HEK293 (cell line): ENCODE measurements around the gene PNPLA3.

ENCODE experiments used
- CTCF ChIA-PET: fragments of 350-600 bp; formaldehyde crosslinking; extraction: SDS; loops from one replicate; lab custom pipeline; 2021; ENCODE audit warnings: antibody characterized with exemption; lab: Yijun Ruan, JAX
- POLR2A ChIA-PET: fragments of 300-600 bp; formaldehyde crosslinking; extraction: SDS; loops from one replicate; lab custom pipeline; 2020; ENCODE audit warnings: antibody characterized with exemption, inconsistent platforms; lab: Yijun Ruan, JAX
- H3K27ac ChIP-seq: fragments of 200-500 bp; sonication (Bioruptor generic); 2 replicates; pipeline ENCODE4 v1.5.1; 2014; ENCODE audit warnings: low read depth, low read length, control low read depth, inconsistent platforms; ENCODE audit errors: extremely low read depth
- H3K36me3 ChIP-seq, 2 experiments: fragments of 200-500 bp in 1 of 2; sonication (Bioruptor generic) in 1 of 2; 1 replicate in 1 of 2; 2 replicates in 1 of 2; pipeline ENCODE4 v1.5.1; 2014 to 2017; ENCODE audit warnings: inconsistent platforms in 2 of 2, low read length in 2 of 2; ENCODE audit not compliant: control insufficient read depth in 2 of 2, insufficient read depth in 1 of 2
- H3K4me1 ChIP-seq: fragments of 200-500 bp; sonication (Bioruptor generic); 2 replicates; pipeline ENCODE4 v1.5.1; 2014; ENCODE audit warnings: mild to moderate bottlenecking, low read length, inconsistent platforms; ENCODE audit not compliant: control insufficient read depth, insufficient read depth
- H3K4me3 ChIP-seq: 2 replicates; pipeline ENCODE4 v1.5.1; 2011; ENCODE audit warnings: low read depth, mild to moderate bottlenecking, control low read depth, low read length, moderate library complexity
- H3K9me3 ChIP-seq: fragments of 200-500 bp; sonication (Bioruptor generic); 2 replicates; pipeline ENCODE4 v1.5.1; 2014; ENCODE audit warnings: low read depth, low read length, inconsistent platforms; ENCODE audit not compliant: control insufficient read depth, insufficient read depth
- GLI4 ChIP-seq: fragments of 450-650 bp; formaldehyde crosslinking; IDR thresholded peaks from 2 replicates; pipeline ENCODE4 v1.5.1; 2016; ENCODE audit warnings: missing biosample characterization, missing genetic modification characterization
- HOXA7 ChIP-seq: sonication (generic); formaldehyde crosslinking; IDR thresholded peaks from 2 replicates; pipeline ENCODE4 v1.8.1; 2022; ENCODE audit warnings: missing genetic modification reagents, borderline replicate concordance
- SCRT1 ChIP-seq: fragments of 450-650 bp; formaldehyde crosslinking; IDR thresholded peaks from 2 replicates; pipeline ENCODE4 v1.5.1; 2016; ENCODE audit warnings: missing biosample characterization, missing genetic modification characterization, borderline replicate concordance
- ZBTB48 ChIP-seq: fragments of 450-650 bp; formaldehyde crosslinking; IDR thresholded peaks from 2 replicates; pipeline ENCODE4 v1.5.1; 2016; ENCODE audit warnings: missing biosample characterization, missing genetic modification characterization
- ZIC2 ChIP-seq: fragments of 450-650 bp; formaldehyde crosslinking; IDR thresholded peaks from 2 replicates; pipeline ENCODE4 v1.5.1; 2016; ENCODE audit warnings: missing biosample characterization, missing genetic modification characterization
- ZNF112 ChIP-seq: fragments of 450-650 bp; formaldehyde crosslinking; IDR thresholded peaks from 2 replicates; pipeline ENCODE4 v1.5.0; 2017; ENCODE audit warnings: missing biosample characterization, missing genetic modification characterization
- ZNF174 ChIP-seq: fragments of 450-650 bp; formaldehyde crosslinking; IDR thresholded peaks from 2 replicates; pipeline ENCODE4 v1.5.0; 2017; ENCODE audit warnings: missing biosample characterization, mild to moderate bottlenecking, missing genetic modification characterization
- ZNF239 ChIP-seq: fragments of 450-650 bp; formaldehyde crosslinking; IDR thresholded peaks from 2 replicates; pipeline ENCODE4 v1.5.1; 2016; ENCODE audit warnings: missing biosample characterization, missing genetic modification characterization
- ZNF335 ChIP-seq: fragments of 450-650 bp; formaldehyde crosslinking; conservative IDR thresholded peaks from 2 replicates; pipeline ENCODE4 v1.5.1; 2016; ENCODE audit warnings: missing biosample characterization, missing genetic modification characterization
- ZNF341 ChIP-seq: fragments of 450-650 bp; formaldehyde crosslinking; IDR thresholded peaks from 2 replicates; pipeline ENCODE4; 2016; ENCODE audit warnings: low read depth, missing biosample characterization, missing genetic modification characterization
- ZNF366 ChIP-seq: fragments of 450-650 bp; formaldehyde crosslinking; conservative IDR thresholded peaks from 2 replicates; pipeline ENCODE4 v1.5.1; 2016; ENCODE audit warnings: missing biosample characterization, missing genetic modification characterization
- ZNF426 ChIP-seq: fragments of 450-650 bp; formaldehyde crosslinking; IDR thresholded peaks from 2 replicates; pipeline ENCODE4 v1.5.1; 2017; ENCODE audit warnings: missing biosample characterization, missing genetic modification characterization, mild to moderate bottlenecking, inconsistent platforms, moderate library complexity
- ZNF510 ChIP-seq: fragments of 450-650 bp; formaldehyde crosslinking; IDR thresholded peaks from 2 replicates; pipeline ENCODE4 v1.5.1; 2018; ENCODE audit warnings: mild to moderate bottlenecking, missing genetic modification characterization, missing biosample characterization; ENCODE audit not compliant: insufficient replicate concordance
- ZNF555 ChIP-seq: fragments of 450-650 bp; formaldehyde crosslinking; conservative IDR thresholded peaks from 2 replicates; pipeline ENCODE4 v1.5.1; 2017; ENCODE audit warnings: missing biosample characterization, mild to moderate bottlenecking, missing genetic modification characterization, inconsistent platforms
- ZNF585B ChIP-seq: fragments of 450-650 bp; formaldehyde crosslinking; IDR thresholded peaks from 2 replicates; pipeline ENCODE4 v1.5.1; 2016; ENCODE audit warnings: missing biosample characterization, missing genetic modification characterization
- TF ChIP-seq, protein P1 (sequence below): fragments of 450-650 bp; formaldehyde crosslinking; IDR thresholded peaks from 2 replicates; pipeline ENCODE4 v1.5.1; 2017; ENCODE audit warnings: missing biosample characterization, missing genetic modification characterization
- TF ChIP-seq, protein P2 (sequence below): fragments of 450-650 bp; formaldehyde crosslinking; IDR thresholded peaks from 2 replicates; pipeline ENCODE4 v1.5.1; 2016; ENCODE audit warnings: missing biosample characterization, missing genetic modification characterization
- TF ChIP-seq, protein P3 (sequence below): fragments of 450-650 bp; formaldehyde crosslinking; IDR thresholded peaks from 2 replicates; pipeline ENCODE4 v1.5.1; 2016; ENCODE audit warnings: missing biosample characterization, missing genetic modification characterization
- TF ChIP-seq, protein P4 (sequence below): fragments of 450-650 bp; IDR thresholded peaks from 2 replicates; pipeline ENCODE4 v1.5.1; 2018; ENCODE audit warnings: missing biosample characterization, missing genetic modification characterization

The PNPLA3 gene

DNA sequence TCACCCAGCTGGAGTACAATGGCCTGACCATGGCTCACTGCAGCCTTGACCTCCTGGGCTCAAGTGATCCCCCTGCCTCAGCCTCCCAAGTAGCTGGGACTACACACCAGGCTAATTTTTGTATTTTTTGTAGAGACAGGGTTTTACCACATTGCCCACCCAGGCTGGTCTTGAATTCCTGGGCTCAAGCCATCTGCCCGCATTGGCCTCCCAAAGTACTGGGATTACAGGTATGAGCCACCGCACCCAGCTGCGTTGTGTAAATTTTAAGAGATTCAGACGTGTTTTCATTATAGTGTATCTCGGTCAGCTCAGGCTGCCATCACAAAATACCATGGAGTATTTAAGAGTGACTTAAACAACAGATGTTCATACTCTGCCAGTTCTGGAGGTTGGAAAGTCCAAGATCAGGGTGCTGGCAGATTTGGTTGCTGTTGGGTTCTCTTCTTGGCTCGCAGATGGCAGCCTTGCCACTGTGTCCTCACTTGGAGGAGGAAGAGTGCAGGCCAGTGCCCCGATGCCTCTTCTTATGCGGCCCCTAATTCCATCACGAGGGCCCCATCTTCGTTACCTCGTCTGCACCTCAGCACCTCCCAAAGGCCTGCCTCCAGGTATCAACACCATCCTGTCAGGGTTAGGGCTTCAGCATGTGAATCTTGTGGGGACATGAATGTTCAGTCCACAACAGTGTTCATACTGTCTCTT, 67.9 kb downstream of the PNPLA3 start (continued):
- TF ChIP-seq SCRT1 (tag by site-specific recombination) (no peak), ZNF555 (no peak), ZNF585B (tag by site-specific recombination) (no peak), ZIC2 (tag by site-specific recombination) (no peak), ZNF426 (tag by site-specific recombination) (no peak)
- TF ChIP-seq, protein P1, sequence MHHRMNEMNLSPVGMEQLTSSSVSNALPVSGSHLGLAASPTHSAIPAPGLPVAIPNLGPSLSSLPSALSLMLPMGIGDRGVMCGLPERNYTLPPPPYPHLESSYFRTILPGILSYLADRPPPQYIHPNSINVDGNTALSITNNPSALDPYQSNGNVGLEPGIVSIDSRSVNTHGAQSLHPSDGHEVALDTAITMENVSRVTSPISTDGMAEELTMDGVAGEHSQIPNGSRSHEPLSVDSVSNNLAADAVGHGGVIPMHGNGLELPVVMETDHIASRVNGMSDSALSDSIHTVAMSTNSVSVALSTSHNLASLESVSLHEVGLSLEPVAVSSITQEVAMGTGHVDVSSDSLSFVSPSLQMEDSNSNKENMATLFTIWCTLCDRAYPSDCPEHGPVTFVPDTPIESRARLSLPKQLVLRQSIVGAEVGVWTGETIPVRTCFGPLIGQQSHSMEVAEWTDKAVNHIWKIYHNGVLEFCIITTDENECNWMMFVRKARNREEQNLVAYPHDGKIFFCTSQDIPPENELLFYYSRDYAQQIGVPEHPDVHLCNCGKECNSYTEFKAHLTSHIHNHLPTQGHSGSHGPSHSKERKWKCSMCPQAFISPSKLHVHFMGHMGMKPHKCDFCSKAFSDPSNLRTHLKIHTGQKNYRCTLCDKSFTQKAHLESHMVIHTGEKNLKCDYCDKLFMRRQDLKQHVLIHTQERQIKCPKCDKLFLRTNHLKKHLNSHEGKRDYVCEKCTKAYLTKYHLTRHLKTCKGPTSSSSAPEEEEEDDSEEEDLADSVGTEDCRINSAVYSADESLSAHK = no peak
- TF ChIP-seq, all 188 proteins: peak for 0

DNA sequence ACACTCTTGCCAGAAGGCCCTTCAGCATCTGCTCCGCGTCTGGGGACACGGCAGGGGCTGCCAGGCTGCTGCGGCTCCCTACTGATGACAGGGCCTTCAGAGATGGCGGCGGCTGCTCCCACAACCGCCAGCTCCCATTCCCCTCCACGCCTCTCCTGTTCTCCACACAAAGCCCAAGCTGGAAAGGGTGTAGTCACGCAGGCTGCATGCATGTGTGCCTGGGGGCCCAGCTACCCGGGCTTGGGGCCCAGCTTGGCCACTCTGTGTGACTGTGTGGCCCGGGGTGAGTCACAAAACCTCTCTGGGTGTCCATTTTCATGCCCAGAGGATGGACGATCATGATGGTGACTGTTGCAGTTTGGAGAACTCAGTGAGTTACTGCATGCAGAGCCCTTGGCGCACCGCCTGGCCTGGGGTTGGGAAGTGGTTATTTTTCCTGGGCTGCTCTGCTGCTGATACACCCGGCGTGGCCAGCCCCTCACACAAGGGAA, 68.8 kb downstream of the PNPLA3 start:
- CTCF ChIA-PET = interaction anchor here (0.6 to 4.7 kb wide), 33 partner anchors 10 to 1140 kb away, joined by 3 to 120 read pairs (median 5); no protein-coding TSS in a partner anchor
- H3K27ac ChIP-seq = no peak overlapping the region
- POLR2A ChIA-PET = no interaction called here

More for the DNA sequence above, 68.8 kb downstream of the PNPLA3 start:
- peaks cover 30 to 94% of the 10 kb centered on the region in 2 experiments for H3K36me3 ChIP-seq
- no peaks in the 10 kb centered on the region for H3K4me1 ChIP-seq
- TF ChIP-seq ZNF366 (tag by site-specific recombination) (no peak), ZNF510 (tag by site-specific recombination) (no peak), ZNF239 (tag by site-specific recombination) (no peak), ZNF112 (tag by site-specific recombination) (no peak), GLI4 (tag by site-specific recombination) (no peak), ZNF341 (no peak), ZNF335 (no peak), ZBTB48 (tag by site-specific recombination) (no peak), HOXA7 (CRISPR knock-in tag) (no peak), ZNF174 (tag by site-specific recombination) (no peak)
- TF ChIP-seq, protein P2, sequence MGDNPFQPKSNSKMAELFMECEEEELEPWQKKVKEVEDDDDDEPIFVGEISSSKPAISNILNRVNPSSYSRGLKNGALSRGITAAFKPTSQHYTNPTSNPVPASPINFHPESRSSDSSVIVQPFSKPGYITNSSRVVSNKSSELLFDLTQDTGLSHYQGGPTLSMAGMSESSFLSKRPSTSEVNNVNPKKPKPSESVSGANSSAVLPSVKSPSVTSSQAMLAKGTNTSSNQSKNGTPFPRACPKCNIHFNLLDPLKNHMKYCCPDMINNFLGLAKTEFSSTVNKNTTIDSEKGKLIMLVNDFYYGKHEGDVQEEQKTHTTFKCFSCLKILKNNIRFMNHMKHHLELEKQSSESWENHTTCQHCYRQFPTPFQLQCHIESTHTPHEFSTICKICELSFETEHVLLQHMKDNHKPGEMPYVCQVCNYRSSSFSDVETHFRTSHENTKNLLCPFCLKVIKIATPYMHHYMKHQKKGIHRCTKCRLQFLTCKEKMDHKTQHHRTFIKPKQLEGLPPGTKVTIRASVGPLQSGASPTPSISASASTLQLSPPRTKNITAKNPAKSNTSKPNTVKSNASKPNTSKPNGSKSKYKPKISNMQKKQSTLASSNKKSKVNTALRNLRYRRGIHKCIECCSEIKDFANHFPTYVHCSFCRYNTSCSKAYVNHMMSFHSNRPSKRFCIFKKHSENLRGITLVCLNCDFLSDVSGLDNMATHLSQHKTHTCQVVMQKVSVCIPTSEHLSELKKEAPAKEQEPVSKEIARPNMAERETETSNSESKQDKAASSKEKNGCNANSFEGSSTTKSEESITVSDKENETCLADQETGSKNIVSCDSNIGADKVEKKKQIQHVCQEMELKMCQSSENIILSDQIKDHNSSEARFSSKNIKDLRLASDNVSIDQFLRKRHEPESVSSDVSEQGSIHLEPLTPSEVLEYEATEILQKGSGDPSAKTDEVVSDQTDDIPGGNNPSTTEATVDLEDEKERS (tag by site-specific recombination) = no peak
- TF ChIP-seq, protein P3, sequence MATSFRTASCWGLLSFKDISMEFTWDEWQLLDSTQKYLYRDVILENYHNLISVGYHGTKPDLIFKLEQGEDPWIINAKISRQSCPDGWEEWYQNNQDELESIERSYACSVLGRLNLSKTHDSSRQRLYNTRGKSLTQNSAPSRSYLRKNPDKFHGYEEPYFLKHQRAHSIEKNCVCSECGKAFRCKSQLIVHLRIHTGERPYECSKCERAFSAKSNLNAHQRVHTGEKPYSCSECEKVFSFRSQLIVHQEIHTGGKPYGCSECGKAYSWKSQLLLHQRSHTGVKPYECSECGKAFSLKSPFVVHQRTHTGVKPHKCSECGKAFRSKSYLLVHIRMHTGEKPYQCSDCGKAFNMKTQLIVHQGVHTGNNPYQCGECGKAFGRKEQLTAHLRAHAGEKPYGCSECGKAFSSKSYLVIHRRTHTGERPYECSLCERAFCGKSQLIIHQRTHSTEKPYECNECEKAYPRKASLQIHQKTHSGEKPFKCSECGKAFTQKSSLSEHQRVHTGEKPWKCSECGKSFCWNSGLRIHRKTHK (tag by site-specific recombination) = no peak
- TF ChIP-seq, protein P4, sequence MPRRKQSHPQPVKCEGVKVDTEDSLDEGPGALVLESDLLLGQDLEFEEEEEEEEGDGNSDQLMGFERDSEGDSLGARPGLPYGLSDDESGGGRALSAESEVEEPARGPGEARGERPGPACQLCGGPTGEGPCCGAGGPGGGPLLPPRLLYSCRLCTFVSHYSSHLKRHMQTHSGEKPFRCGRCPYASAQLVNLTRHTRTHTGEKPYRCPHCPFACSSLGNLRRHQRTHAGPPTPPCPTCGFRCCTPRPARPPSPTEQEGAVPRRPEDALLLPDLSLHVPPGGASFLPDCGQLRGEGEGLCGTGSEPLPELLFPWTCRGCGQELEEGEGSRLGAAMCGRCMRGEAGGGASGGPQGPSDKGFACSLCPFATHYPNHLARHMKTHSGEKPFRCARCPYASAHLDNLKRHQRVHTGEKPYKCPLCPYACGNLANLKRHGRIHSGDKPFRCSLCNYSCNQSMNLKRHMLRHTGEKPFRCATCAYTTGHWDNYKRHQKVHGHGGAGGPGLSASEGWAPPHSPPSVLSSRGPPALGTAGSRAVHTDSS (tag by site-specific recombination) = no peak
- no peak overlapping the region for H3K4me3 ChIP-seq
- no peaks in the 10 kb centered on the region for H3K9me3 ChIP-seq
